SK-N-SH (cell line): ENCODE results near the gene GABRG3. TPM values are rescaled to one million over a fixed set of nuclear protein-coding genes. Genes with fewer than 3 reads are reported as not detected.

Source experiments
- CTCF ChIA-PET: fragments of 300-600, 350-600 bp; formaldehyde crosslinking; extraction: SDS; loops from one replicate; lab custom pipeline; 2021; lab: Yijun Ruan, JAX
- POLR2A ChIA-PET: fragments of 350-600 bp; sonication (Branson Sonifier 250); formaldehyde crosslinking; extraction: SDS; loops from one replicate; lab custom pipeline; 2020; ENCODE audit warnings: antibody characterized with exemption, inconsistent platforms; lab: Yijun Ruan, JAX
- DNase-seq: peaks from one replicate; pipeline ENCODE4 v3.0.0; 2012
- H2AFZ ChIP-seq: fragments of 200-600 bp; sonication (generic); 2 replicates; pipeline ENCODE4 v1.8.1; 2016; ENCODE audit warnings: antibody characterized with exemption, mild to moderate bottlenecking, low read depth
- H3F3A ChIP-seq: fragments of 200-600 bp; sonication (generic); replicated peaks from 2 replicates; pipeline ENCODE3; 2016; ENCODE audit warnings: antibody characterized with exemption, mild to moderate bottlenecking; ENCODE audit not compliant: insufficient read depth
- H3K27ac ChIP-seq, 2 experiments: fragments of 200-500 bp in 1 of 2; fragments of 200-600 bp in 1 of 2; sonication (Bioruptor generic) in 1 of 2; sonication (generic), shearing (Covaris generic) in 1 of 2; 2 replicates each; pipeline versions ENCODE4 v1.5.1 to v1.6.1; 2014 to 2016; ENCODE audit warnings: low read depth in 2 of 2, inconsistent platforms in 1 of 2, low read length in 1 of 2, mild to moderate bottlenecking in 1 of 2, mixed read lengths in 1 of 2
- H3K27me3 ChIP-seq: fragments of 200-600 bp; sonication (generic), shearing (Covaris generic); 2 replicates; pipeline ENCODE4 v1.6.1; 2016; ENCODE audit warnings: mixed run types; ENCODE audit not compliant: insufficient read depth
- H3K36me3 ChIP-seq, 2 experiments: fragments of 200-500 bp in 1 of 2; fragments of 200-600 bp in 1 of 2; sonication (Bioruptor generic) in 1 of 2; sonication (generic) in 1 of 2; replicated peaks in 1 of 2; 2 replicates each; pipeline versions ENCODE3 to v1.5.1; 2014 to 2016; ENCODE audit warnings: low read length in 1 of 2, mild to moderate bottlenecking in 1 of 2; ENCODE audit not compliant: insufficient read depth in 2 of 2, control insufficient read depth in 1 of 2
- H3K4me1 ChIP-seq, 2 experiments: fragments of 200-500 bp in 1 of 2; fragments of 200-600 bp in 1 of 2; sonication (Bioruptor generic) in 1 of 2; sonication (generic), shearing (Covaris generic) in 1 of 2; 2 replicates each; pipeline versions ENCODE4 v1.5.1 to v1.6.1; 2014 to 2016; ENCODE audit warnings: low read depth in 1 of 2, low read length in 1 of 2, mixed run types in 1 of 2; ENCODE audit not compliant: insufficient read depth in 2 of 2, control insufficient read depth in 1 of 2
- H3K4me2 ChIP-seq: fragments of 200-600 bp; sonication (generic), shearing (Covaris generic); 2 replicates; pipeline ENCODE4 v1.6.1; 2017; ENCODE audit warnings: mixed run types
- H3K4me3 ChIP-seq, 2 experiments: fragments of 200-500 bp in 1 of 2; fragments of 200-600 bp in 1 of 2; sonication (Bioruptor generic) in 1 of 2; sonication (generic), shearing (Covaris generic) in 1 of 2; 2 replicates each; pipeline versions ENCODE4 v1.5.1 to v1.8.1; 2014 to 2016; ENCODE audit warnings: low read depth in 2 of 2, inconsistent platforms in 1 of 2, low read length in 1 of 2, mild to moderate bottlenecking in 1 of 2, mixed read lengths in 1 of 2, moderate library complexity in 1 of 2
- H3K79me2 ChIP-seq: fragments of 200-600 bp; sonication (generic); 2 replicates; pipeline ENCODE4 v1.8.1; 2017; ENCODE audit warnings: mild to moderate bottlenecking; ENCODE audit not compliant: insufficient read depth
- H3K9ac ChIP-seq: fragments of 200-600 bp; sonication (generic); 2 replicates; pipeline ENCODE4 v1.6.1; 2017; ENCODE audit warnings: mixed run types
- H3K9me2 ChIP-seq: fragments of 200-600 bp; sonication (generic); 2 replicates; pipeline ENCODE4 v1.6.1; 2017; ENCODE audit warnings: mixed run types
- H3K9me3 ChIP-seq: fragments of 200-600 bp; sonication (generic); 2 replicates; pipeline ENCODE4 v1.6.1; 2017; ENCODE audit warnings: mixed run types, mild to moderate bottlenecking, moderate library complexity
- H4K20me1 ChIP-seq: fragments of 200-600 bp; sonication (generic); 2 replicates; pipeline ENCODE4 v1.6.1; 2017; ENCODE audit warnings: mild to moderate bottlenecking, mixed run types; ENCODE audit not compliant: insufficient read depth
- CHD2 ChIP-seq: fragments of 150-350 bp; IDR thresholded peaks from 2 replicates; pipeline ENCODE4 v1.6.1; 2018; ENCODE audit warnings: low read length; ENCODE audit not compliant: partially characterized antibody
- EP300 ChIP-seq, 2 experiments: IDR thresholded peaks; 2 replicates each; pipeline versions ENCODE4 v1.4.0 to v1.6.1; 2012; ENCODE audit warnings: borderline replicate concordance in 1 of 2, low read depth in 1 of 2, low read length in 1 of 2
- GATA2 ChIP-seq: sonication (generic); formaldehyde crosslinking; IDR thresholded peaks from 2 replicates; pipeline ENCODE4 v1.5.0; 2020; ENCODE audit warnings: mild to moderate bottlenecking, missing genetic modification reagents
- MXI1 ChIP-seq: IDR thresholded peaks from 2 replicates; pipeline ENCODE4 v1.6.1; 2012; ENCODE audit warnings: mild to moderate bottlenecking, low read depth, low read length, improper control_type of control experiment
- NFIC ChIP-seq: IDR thresholded peaks from 2 replicates; pipeline ENCODE4 v1.4.0; 2012; ENCODE audit warnings: borderline replicate concordance
- NRF1 ChIP-seq: IDR thresholded peaks from 2 replicates; pipeline ENCODE4 v1.6.1; 2012; ENCODE audit warnings: low read depth, mild to moderate bottlenecking, low read length
- RAD21 ChIP-seq: IDR thresholded peaks from 2 replicates; pipeline ENCODE4 v1.6.1; 2012; ENCODE audit warnings: mild to moderate bottlenecking, low read length
- RXRA ChIP-seq: IDR thresholded peaks from 2 replicates; pipeline ENCODE4 v1.4.0; 2012; ENCODE audit warnings: low read depth, mild to moderate bottlenecking, borderline replicate concordance
- SIN3A ChIP-seq: IDR thresholded peaks from 2 replicates; pipeline ENCODE4 v1.6.1; 2012; ENCODE audit warnings: low read depth, mild to moderate bottlenecking, low read length, moderate library complexity, borderline replicate concordance
- SMC3 ChIP-seq: IDR thresholded peaks from 2 replicates; pipeline ENCODE4 v1.6.1; 2012; ENCODE audit warnings: low read depth, low read length, improper control_type of control experiment
- TAF1 ChIP-seq: IDR thresholded peaks from 2 replicates; pipeline ENCODE4 v1.6.1; 2012; ENCODE audit warnings: low read depth, mild to moderate bottlenecking, low read length, moderate library complexity, borderline replicate concordance
- YY1 ChIP-seq: IDR thresholded peaks from 2 replicates; pipeline ENCODE4 v1.4.0; 2012; ENCODE audit warnings: low read depth, mild to moderate bottlenecking
- WGBS: methylation state at CpG from one replicate; pipeline ENCODE4 v1.1.6; 2017; ENCODE audit warnings: low lambda C conversion rate; 5-methylcytosine and 5-hydroxymethylcytosine counted together
- polyA plus RNA-seq, 3 experiments: library from polyadenylated mRNA; depleted of rRNA; stranded (reverse); fragments of >200 nt; gene quantifications; 2 replicates each; pipeline ENCODE4 v1.2.3, GENCODE V29; 2012
- TF ChIP-seq, protein P1 (sequence below): IDR thresholded peaks from 2 replicates; pipeline ENCODE4 v1.6.1; 2012; ENCODE audit warnings: mild to moderate bottlenecking, low read depth, low read length, moderate library complexity
- TF ChIP-seq, protein P2 (sequence below): IDR thresholded peaks from 2 replicates; pipeline ENCODE4; 2012
- TF ChIP-seq, protein P3 (sequence below): IDR thresholded peaks from 2 replicates; pipeline ENCODE4 v1.4.0; 2012; ENCODE audit warnings: low read depth, borderline replicate concordance
- TF ChIP-seq, protein P4 (sequence below): IDR thresholded peaks from 2 replicates; pipeline ENCODE4 v1.4.0; 2012; ENCODE audit warnings: low read depth, borderline replicate concordance
- TF ChIP-seq, protein P5 (sequence below): fragments of 150-350 bp; IDR thresholded peaks from 2 replicates; pipeline ENCODE4 v1.6.1; 2016; ENCODE audit warnings: mild to moderate bottlenecking, low read depth, low read length
- TF ChIP-seq, protein P6 (sequence below): IDR thresholded peaks from 2 replicates; pipeline ENCODE4 v1.4.0; 2012; ENCODE audit warnings: low read depth
- TF ChIP-seq, protein P7 (sequence below): fragments of 150-350 bp; IDR thresholded peaks from 2 replicates; pipeline ENCODE4 v1.6.1; 2017; ENCODE audit warnings: antibody characterized with exemption, low read length, low read depth, borderline replicate concordance

Gene GABRG3
- polyA plus RNA-seq, 1 of the 3 experiments (the other 2 are of a cell fraction) = not detected

DNA sequence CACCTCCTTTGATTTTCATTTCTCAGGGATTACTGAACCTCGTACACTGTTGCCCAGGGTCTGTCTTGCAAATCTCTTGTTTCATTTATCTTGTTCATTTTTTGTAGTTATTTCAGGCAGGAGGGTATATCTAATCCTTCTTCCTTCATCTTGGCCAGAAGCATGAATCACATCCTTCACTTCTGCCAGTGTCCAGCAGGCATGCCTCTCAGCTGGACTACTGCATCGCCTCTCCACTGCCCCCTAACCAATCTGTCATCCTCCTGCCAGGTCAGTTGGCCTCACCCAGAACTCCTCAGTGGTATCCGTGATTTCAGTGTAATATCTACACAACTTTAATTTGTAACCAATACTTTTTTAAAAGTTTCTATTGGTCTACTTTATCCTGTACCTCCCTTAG lies 297.9 kb downstream of the GABRG3 start:
- Histone ChIP-seq H3K9me2 (no peaks in the 10 kb centered on the region), H4K20me1 (no peaks in the 10 kb centered on the region), H3K9ac (no peak overlapping the region), H3K27ac (no peak overlapping the region), H3K9me3 (no peaks in the 10 kb centered on the region), H3F3A (no peaks in the 10 kb centered on the region), H3K36me3 (no peaks in the 10 kb centered on the region), H3K4me1 (no peaks in the 10 kb centered on the region), H2AFZ (no peak overlapping the region), H3K79me2 (no peaks in the 10 kb centered on the region), H3K4me3 (no peak overlapping the region), H3K4me2 (no peak overlapping the region), H3K27me3 (no peaks in the 10 kb centered on the region)
- DNase-seq = no peak
- 18% methylated on average over 3 of the region's 3 CpGs for WGBS
- CTCF ChIA-PET = interaction anchor here (0.7 to 1.0 kb wide), 2 partner anchors 11 to 31 kb away, joined by 3 to 4 read pairs; no protein-coding TSS in a partner anchor
- POLR2A ChIA-PET = no interaction called here
- TF ChIP-seq YY1 (no peak), CHD2 (no peak), MXI1 (no peak), GATA2 (CRISPR knock-in tag) (no peak), SMC3 (no peak), EP300 (IDR thresholded peaks at IDR 0.05; ENCODE audit: borderline replicate concordance in 1 of 2, low read depth in 1 of 2, low read length in 1 of 2) (no peak), NFIC (no peak), RAD21 (no peak), TAF1 (no peak), NRF1 (no peak), SIN3A (no peak), RXRA (no peak)
- TF ChIP-seq, protein P1, sequence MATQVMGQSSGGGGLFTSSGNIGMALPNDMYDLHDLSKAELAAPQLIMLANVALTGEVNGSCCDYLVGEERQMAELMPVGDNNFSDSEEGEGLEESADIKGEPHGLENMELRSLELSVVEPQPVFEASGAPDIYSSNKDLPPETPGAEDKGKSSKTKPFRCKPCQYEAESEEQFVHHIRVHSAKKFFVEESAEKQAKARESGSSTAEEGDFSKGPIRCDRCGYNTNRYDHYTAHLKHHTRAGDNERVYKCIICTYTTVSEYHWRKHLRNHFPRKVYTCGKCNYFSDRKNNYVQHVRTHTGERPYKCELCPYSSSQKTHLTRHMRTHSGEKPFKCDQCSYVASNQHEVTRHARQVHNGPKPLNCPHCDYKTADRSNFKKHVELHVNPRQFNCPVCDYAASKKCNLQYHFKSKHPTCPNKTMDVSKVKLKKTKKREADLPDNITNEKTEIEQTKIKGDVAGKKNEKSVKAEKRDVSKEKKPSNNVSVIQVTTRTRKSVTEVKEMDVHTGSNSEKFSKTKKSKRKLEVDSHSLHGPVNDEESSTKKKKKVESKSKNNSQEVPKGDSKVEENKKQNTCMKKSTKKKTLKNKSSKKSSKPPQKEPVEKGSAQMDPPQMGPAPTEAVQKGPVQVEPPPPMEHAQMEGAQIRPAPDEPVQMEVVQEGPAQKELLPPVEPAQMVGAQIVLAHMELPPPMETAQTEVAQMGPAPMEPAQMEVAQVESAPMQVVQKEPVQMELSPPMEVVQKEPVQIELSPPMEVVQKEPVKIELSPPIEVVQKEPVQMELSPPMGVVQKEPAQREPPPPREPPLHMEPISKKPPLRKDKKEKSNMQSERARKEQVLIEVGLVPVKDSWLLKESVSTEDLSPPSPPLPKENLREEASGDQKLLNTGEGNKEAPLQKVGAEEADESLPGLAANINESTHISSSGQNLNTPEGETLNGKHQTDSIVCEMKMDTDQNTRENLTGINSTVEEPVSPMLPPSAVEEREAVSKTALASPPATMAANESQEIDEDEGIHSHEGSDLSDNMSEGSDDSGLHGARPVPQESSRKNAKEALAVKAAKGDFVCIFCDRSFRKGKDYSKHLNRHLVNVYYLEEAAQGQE = no peak
- TF ChIP-seq, protein P2, sequence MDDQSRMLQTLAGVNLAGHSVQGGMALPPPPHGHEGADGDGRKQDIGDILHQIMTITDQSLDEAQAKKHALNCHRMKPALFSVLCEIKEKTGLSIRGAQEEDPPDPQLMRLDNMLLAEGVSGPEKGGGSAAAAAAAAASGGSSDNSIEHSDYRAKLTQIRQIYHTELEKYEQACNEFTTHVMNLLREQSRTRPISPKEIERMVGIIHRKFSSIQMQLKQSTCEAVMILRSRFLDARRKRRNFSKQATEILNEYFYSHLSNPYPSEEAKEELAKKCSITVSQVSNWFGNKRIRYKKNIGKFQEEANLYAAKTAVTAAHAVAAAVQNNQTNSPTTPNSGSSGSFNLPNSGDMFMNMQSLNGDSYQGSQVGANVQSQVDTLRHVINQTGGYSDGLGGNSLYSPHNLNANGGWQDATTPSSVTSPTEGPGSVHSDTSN = no peak
- TF ChIP-seq, protein P3, sequence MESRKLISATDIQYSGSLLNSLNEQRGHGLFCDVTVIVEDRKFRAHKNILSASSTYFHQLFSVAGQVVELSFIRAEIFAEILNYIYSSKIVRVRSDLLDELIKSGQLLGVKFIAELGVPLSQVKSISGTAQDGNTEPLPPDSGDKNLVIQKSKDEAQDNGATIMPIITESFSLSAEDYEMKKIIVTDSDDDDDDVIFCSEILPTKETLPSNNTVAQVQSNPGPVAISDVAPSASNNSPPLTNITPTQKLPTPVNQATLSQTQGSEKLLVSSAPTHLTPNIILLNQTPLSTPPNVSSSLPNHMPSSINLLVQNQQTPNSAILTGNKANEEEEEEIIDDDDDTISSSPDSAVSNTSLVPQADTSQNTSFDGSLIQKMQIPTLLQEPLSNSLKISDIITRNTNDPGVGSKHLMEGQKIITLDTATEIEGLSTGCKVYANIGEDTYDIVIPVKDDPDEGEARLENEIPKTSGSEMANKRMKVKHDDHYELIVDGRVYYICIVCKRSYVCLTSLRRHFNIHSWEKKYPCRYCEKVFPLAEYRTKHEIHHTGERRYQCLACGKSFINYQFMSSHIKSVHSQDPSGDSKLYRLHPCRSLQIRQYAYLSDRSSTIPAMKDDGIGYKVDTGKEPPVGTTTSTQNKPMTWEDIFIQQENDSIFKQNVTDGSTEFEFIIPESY = no peak
- TF ChIP-seq, protein P4, sequence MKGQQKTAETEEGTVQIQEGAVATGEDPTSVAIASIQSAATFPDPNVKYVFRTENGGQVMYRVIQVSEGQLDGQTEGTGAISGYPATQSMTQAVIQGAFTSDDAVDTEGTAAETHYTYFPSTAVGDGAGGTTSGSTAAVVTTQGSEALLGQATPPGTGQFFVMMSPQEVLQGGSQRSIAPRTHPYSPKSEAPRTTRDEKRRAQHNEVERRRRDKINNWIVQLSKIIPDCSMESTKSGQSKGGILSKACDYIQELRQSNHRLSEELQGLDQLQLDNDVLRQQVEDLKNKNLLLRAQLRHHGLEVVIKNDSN = no peak
- TF ChIP-seq, protein P5, sequence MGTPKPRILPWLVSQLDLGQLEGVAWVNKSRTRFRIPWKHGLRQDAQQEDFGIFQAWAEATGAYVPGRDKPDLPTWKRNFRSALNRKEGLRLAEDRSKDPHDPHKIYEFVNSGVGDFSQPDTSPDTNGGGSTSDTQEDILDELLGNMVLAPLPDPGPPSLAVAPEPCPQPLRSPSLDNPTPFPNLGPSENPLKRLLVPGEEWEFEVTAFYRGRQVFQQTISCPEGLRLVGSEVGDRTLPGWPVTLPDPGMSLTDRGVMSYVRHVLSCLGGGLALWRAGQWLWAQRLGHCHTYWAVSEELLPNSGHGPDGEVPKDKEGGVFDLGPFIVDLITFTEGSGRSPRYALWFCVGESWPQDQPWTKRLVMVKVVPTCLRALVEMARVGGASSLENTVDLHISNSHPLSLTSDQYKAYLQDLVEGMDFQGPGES = no peak
- TF ChIP-seq, protein P6, sequence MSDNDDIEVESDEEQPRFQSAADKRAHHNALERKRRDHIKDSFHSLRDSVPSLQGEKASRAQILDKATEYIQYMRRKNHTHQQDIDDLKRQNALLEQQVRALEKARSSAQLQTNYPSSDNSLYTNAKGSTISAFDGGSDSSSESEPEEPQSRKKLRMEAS = no peak
- TF ChIP-seq, protein P7, sequence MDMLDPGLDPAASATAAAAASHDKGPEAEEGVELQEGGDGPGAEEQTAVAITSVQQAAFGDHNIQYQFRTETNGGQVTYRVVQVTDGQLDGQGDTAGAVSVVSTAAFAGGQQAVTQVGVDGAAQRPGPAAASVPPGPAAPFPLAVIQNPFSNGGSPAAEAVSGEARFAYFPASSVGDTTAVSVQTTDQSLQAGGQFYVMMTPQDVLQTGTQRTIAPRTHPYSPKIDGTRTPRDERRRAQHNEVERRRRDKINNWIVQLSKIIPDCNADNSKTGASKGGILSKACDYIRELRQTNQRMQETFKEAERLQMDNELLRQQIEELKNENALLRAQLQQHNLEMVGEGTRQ = no peak
- TF ChIP-seq, all 33 proteins: peak for 0
